GM10266 (cell line): ENCODE results near the gene ROMO1.
"Not testable (repeated sequence)": the region's sequence is repeated elsewhere in the genome, so short reads cannot be mapped to it uniquely, and the experiment has no call there.

Source experiments
- DNase-seq: peaks from one replicate; pipeline ENCODE4 v3.0.0; 2012; ENCODE audit errors: extremely low spot score
- CTCF ChIP-seq: IDR thresholded peaks from 2 replicates; pipeline ENCODE4 v1.5.1; 2012; ENCODE audit warnings: mild to moderate bottlenecking, low read depth; ENCODE audit not compliant: control insufficient read depth, insufficient read depth; ENCODE audit errors: missing control alignments

Gene ROMO1

GRCh38 chr20:35686872-35687271, 12.3 kb upstream of the ROMO1 start:
- TF ChIP-seq CTCF: peak; percentile 17
- DNase-seq: not testable (repeated sequence)

DNA sequence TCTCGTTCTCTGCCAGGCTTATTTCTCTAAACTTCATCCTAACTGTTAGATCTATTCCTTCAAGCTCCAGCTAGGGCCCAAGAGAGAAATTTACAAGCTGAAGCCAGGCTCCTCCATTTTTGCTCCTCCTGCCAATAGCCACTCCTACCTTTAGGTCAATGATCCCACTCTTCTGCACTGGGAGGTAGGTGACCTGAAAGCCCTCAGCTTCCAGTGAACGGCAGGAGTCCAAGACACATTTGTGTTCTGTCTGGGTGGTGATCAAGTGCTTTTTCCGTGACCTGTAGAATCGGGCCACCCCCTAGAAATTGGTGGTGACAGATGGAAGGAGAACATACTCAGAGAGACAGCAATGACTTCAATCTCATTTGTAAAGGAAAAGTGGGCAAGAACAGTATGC, 8.9 kb upstream of the ROMO1 start:
- DNase-seq: no peak
- TF ChIP-seq CTCF: no peak

DNA sequence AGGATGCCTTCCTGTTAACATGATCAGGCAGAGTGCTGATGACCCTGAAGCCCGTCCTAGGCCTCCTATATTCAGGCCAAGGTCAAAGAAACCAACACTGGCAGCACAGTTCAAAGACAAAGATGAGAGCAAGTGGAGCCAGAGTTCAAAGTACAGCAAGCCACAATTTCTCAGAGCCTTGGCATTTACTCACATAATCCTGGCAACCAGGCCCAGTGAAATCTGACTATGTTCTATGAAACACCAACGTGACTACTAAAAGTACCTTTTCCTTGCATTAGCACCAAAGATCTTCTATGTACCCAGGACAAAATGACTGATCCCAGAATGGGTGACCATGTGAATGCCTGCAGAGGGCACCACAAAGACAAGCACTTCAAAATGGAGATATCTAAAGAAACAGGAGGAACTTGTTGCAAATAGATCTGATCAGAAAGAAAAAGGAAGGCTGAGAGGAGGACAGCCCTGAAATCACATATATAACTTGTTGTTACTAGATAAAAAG, 3.9 kb upstream of the ROMO1 start:
- DNase-seq: no peak
- TF ChIP-seq CTCF: no peak

- DNase-seq: no peak
- no peak for TF ChIP-seq CTCF
These were observed 3.2 kb upstream of the ROMO1 start for GRCh38 chr20:35695978-35696377.

DNA sequence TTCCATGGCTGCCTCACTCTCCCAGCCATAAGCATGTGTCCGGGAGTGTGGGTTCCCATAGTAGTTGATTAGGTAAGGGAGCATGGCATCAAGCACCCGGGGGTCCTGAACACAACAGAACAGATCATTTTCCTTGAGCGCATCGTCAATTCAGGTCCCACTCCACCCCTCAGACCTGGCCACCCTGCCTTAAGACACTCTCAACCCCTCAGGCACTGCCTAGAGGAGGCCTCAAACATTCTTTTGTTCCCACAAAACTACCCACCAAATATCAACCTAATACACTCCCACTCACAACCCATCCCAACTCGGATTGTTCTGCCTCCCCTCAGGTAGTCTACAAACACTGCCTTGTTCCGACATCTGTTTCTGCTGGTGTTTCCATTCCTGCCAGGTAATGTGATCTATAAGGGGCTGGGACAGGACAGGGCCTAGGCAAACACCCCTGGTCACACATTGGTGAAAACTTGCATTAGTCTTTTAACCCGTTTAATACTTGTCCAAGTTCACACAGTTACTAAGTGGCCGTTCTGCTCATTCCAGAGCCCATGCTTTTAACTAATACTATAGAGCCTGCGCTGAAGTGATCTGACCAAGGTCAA, 1.4 kb upstream of the ROMO1 start:
- DNase-seq: no peak
- no peak for TF ChIP-seq CTCF

DNA sequence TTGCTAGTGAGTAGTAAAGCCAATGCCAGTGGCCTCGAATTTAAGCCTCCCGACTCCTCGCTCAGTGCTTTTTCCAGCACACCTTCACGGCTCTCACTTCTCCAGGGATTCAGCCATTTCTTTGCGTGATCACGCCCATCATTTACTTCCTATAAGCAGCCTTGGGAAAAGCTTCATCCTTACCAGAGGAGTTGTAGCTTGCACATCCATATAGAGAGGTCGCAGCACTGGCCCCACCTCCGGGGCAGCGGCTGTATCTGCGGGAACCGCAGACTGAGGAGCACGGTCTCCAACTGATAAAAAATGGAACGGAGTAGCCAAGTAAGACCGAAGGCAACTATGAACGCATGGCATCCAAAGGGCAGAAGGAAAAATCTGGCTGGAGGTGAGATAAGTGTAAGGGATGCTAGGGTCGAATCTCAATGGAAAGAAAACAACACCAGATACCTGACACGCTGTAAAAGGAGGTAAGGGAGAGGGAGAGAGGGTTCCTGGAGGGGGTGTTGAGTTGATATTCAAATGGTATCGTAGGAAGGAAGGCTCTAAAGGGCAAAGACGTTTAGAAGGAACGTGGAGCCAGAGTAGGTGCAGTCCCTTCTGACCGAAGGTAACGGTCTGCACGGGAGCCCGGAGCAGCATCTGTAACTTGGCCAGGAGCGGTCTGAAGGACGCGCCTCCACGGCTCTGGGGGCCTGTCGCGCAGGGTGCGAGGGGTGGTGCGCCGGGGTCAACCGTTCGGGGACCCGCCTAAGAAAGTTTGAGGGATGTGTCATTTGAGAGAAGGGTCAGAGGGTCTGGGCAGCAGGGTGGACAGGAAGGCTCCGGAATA, 693 bp upstream of the ROMO1 start:
- no peak for TF ChIP-seq CTCF
- no peak for DNase-seq
